GM19351 (cell line): ENCODE results near the gene WBP1.
A peak's percentile ranks its signal among the peaks of the same experiment; 100 is the strongest.

Experiments used
- ATAC-seq: cut with Tn5 transposase; IDR thresholded peaks from one replicate; pipeline ENCODE4 v1.9.1; 2021; ENCODE audit warnings: mild to moderate bottlenecking, moderate library complexity; ENCODE audit not compliant: unreplicated experiment

WBP1 gene

GRCh38 chr2:74501335-74502071, 43.3 kb downstream of the WBP1 start:
- ATAC-seq: no peak

GRCh38 chr2:74502147-74502719, 44.0 kb downstream of the WBP1 start:
- no peak for ATAC-seq

- ATAC-seq: peak; percentile 29
Measured at GRCh38 chr2:74502720-74503505, 44.7 kb downstream of the WBP1 start.

GRCh38 chr2:74503506-74504475, 45.6 kb downstream of the WBP1 start:
- no peak for ATAC-seq

- no peak for ATAC-seq
Measured at GRCh38 chr2:74504591-74504990, 46.4 kb downstream of the WBP1 start.

- ATAC-seq: no peak
Measured at GRCh38 chr2:74505448-74506246, 47.4 kb downstream of the WBP1 start.

- ATAC-seq: peak; percentile 90
Measured at GRCh38 chr2:74507145-74507925, 49.1 kb downstream of the WBP1 start, which contains the start of gene PCGF1. TSS of gene PCGF1 (minus strand) at chr2:74507695. CDS start at chr2:74507668, 27 bp downstream.

GRCh38 chr2:74507926-74508520, 49.8 kb downstream of the WBP1 start:
- ATAC-seq: peak; percentile 16

- ATAC-seq: no peak
Measured at GRCh38 chr2:74510272-74510671, 52.0 kb downstream of the WBP1 start.
